Pancreas (tissue), 10 donors: ENCODE results near the gene AFG3L2. TPM values are rescaled to one million over a fixed set of nuclear protein-coding genes. Genes with fewer than 3 reads are reported as not detected.

ENCODE experiments used
- ATAC-seq, 4 donors: fragments of 200-7000 bp; cut with Tn5 transposase; one replicate each; pipeline versions ENCODE4 v1.8.0 to v1.9.1; 2020; ENCODE audit warnings: mild to moderate bottlenecking in 4 of 4, moderate library complexity in 4 of 4
- DNase-seq, 6 donors: peaks; one replicate each; pipeline ENCODE4 v3.0.0-alpha.2; 2020
- FAIRE-seq: peaks from 2 replicates; lab custom pipeline; 2012; peaks lifted over from hg19 to GRCh38; lab: Jason Lieb, UNC
- H3K27ac ChIP-seq, 4 donors: fragments of 200-600 bp; sonication (generic); 1 replicate in 3 of 4; 2 replicates in 1 of 4; pipeline versions ENCODE4 v1.5.0 to v1.8.0; 2020
- H3K27me3 ChIP-seq, 4 donors: fragments of 200-600 bp; one replicate each; pipeline ENCODE4 v1.8.0; 2021
- H3K36me3 ChIP-seq, 3 donors: fragments of 200-600 bp; sonication (generic) in 1 of 3; one replicate each; pipeline versions ENCODE4 v1.5.0 to v1.8.0; 2020 to 2021
- H3K4me1 ChIP-seq, 3 donors: fragments of 200-600 bp; one replicate each; pipeline ENCODE4 v1.8.0; 2021
- H3K4me3 ChIP-seq, 4 donors: fragments of 200-600 bp; sonication (generic) in 2 of 4; one replicate each; pipeline versions ENCODE4 v1.5.0 to v1.8.0; 2020 to 2021
- H3K9me3 ChIP-seq, 4 donors: fragments of 200-600 bp; one replicate each; pipeline ENCODE4 v1.8.0; 2021
- WGBS, 2 donors: extraction: QIAGEN DNeasy Blood & Tissue Kit; methylation state at CpG; one replicate each; pipeline ENCODE4 v1.1.7; 2013; 5-methylcytosine and 5-hydroxymethylcytosine counted together
- intact Hi-C, 3 donors: fragments of 100-400 bp; cut with DNase I; formaldehyde crosslinking; loops; one replicate each; pipeline versions ENCODE4 v1.11.1 to v1.14.2; 2022
- polyA plus RNA-seq, 2 donors: library from polyadenylated mRNA; stranded (reverse); fragments of 200-250 nt; gene quantifications; one replicate each; pipeline ENCODE4 v1.2.3, GENCODE V29; 2013
- total RNA-seq, 6 donors: library from RNA; stranded (reverse); fragmentation: NEBNext Ultra II Directional in 4 of 6; extraction: Animal tissue kit (Norgen Biotek cat#: 25700) in 4 of 6; gene quantifications; one replicate each; pipeline versions ENCODE4 v1.2.1 to v1.2.4, GENCODE V29; 2021 to 2023
- TF ChIP-seq, protein P1 (sequence below), 4 donors: fragments of 200-600 bp; sonication (generic) in 3 of 4; IDR thresholded peaks; one replicate each; pipeline versions ENCODE4 v1.5.0 to v1.8.0; 2021; ENCODE audit warnings: antibody characterized with exemption in 4 of 4
- donor health status: healthy with polysubstance abuse.
- donor health status: DM: no; HTN: no; CAD: no; lungs with moderate emphysema.
- donor health status: DM: no; HTN: no; CAD: no.
- donor health status: control.
- donor health status: control.
- donor health status: Bipolar disorder and iron deficiency.
- donor health status: DM: yes; HTN: yes; CAD: no.
- donor health status: DM: no; HTN: no; CAD: no.
- donor health status: DM: no; HTN: no; CAD: no.
- donor health status: DM: yes; HTN: yes; CAD: no.

AFG3L2 gene
- total and polyA plus RNA-seq, 8 donors = 13.6 to 31.1 (median 23.4) TPM

DNA sequence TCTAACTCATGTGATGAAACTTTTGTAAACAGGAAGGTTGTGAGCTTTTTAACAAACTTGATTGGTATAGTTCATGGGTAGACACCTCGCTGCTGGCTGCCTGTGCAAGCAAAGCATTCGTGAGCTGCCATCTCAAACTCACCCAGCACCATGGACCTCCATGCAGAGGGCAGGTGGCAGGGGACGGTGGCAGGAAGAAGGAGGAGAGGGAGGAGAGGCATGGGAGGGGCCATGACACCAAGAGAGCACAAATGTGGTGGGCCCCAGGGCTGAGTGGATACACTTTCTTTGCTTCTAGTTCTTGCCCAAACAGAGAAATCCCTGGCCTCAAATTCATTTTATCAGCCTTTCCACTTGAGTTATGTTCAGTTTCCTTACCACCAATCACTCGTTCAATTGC lies 29.1 kb downstream of the AFG3L2 start:
- ATAC-seq (no peak), FAIRE-seq (no peak), DNase-seq (peak in 1 of 6 donors; percentile 17)
- Histone ChIP-seq H3K4me3 (no peak overlapping the region), H3K27me3 (no peaks in the 10 kb centered on the region), H3K9me3 (no peaks in the 10 kb centered on the region), H3K36me3 (peaks cover 0 to 89% (median 48%) of the 10 kb centered on the region in 3 donors), H3K4me1 (no peaks in the 10 kb centered on the region), H3K27ac (no peak overlapping the region)
- intact Hi-C loops = no loop called here
- 87 to 92% methylated on average over 4 of the region's 4 CpGs for WGBS, 2 donors
- TF ChIP-seq, protein P1, sequence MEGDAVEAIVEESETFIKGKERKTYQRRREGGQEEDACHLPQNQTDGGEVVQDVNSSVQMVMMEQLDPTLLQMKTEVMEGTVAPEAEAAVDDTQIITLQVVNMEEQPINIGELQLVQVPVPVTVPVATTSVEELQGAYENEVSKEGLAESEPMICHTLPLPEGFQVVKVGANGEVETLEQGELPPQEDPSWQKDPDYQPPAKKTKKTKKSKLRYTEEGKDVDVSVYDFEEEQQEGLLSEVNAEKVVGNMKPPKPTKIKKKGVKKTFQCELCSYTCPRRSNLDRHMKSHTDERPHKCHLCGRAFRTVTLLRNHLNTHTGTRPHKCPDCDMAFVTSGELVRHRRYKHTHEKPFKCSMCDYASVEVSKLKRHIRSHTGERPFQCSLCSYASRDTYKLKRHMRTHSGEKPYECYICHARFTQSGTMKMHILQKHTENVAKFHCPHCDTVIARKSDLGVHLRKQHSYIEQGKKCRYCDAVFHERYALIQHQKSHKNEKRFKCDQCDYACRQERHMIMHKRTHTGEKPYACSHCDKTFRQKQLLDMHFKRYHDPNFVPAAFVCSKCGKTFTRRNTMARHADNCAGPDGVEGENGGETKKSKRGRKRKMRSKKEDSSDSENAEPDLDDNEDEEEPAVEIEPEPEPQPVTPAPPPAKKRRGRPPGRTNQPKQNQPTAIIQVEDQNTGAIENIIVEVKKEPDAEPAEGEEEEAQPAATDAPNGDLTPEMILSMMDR (IDR thresholded peaks at IDR 0.05) = no peak

DNA sequence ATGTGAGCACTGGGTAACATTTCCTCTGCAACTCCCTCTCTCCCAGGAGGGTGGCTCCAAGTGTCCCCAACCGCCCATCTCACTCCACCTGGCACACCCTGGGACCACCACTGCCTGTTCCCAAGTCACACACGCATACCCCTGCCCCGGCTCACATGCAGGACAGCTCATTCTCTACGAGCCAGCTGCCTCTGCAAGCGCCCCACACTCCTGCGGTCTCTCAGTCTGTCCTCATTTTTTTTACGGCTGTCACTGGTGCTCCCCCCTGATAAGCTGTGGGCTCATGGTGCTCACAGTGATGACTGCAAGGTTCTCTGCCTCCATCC lies 30.8 kb downstream of the AFG3L2 start:
- 93% methylated on average over 7 of the region's 7 CpGs for WGBS, 2 donors
- TF ChIP-seq, protein P1 (IDR thresholded peaks at IDR 0.05) = no peak
- Histone ChIP-seq H3K9me3 (no peaks in the 10 kb centered on the region), H3K4me1 (no peaks in the 10 kb centered on the region), H3K27me3 (no peaks in the 10 kb centered on the region), H3K27ac (no peak overlapping the region), H3K36me3 (peaks cover 0 to 82% (median 40%) of the 10 kb centered on the region in 3 donors), H3K4me3 (no peak overlapping the region)
- no peak for ATAC-seq
- peak in 1 of 6 donors; percentile 29 for DNase-seq
- no peak for FAIRE-seq
- intact Hi-C loops = no loop called here

DNA sequence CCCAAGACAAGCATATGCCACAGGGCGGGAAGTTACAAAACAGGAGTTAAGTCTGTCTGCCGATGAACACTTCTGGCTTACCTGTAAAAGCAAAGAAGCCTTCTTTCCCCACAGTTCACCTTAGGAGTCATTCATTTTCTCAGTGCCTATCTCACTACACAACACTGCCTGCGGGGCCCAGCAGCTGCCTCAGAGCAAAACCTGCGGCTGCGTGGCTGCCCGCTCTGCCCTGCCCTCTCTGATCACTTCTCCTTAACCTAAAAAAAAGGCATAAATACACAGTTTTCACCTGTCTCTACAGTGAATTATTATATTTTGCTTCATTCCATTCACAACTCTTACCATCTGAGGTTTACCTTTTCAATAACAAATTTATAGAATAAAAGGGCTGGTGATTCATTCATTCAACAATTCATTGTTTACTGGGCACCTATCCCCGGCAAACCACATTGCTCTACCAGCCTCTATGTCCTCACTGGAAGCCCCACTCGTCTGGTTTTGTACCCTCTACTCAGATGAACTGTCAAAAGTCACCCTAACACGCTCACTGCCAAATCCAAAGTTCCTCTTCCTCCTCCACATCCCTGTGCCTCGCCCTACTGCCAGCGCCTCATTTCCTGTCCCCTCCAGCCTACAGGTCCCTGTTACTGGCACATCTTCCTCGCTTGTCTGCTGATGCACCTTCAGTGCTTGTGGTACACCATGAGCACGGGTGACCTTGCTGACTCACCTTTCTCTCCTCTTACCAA lies 31.4 kb downstream of the AFG3L2 start:
- no peaks in the 10 kb centered on the region for H3K4me1 ChIP-seq
- H3K4me3 ChIP-seq = no peak overlapping the region
- H3K27me3 ChIP-seq = no peaks in the 10 kb centered on the region
- no peaks in the 10 kb centered on the region for H3K9me3 ChIP-seq
- peak in 1 of 4 donors; percentile 11 for ATAC-seq
- H3K27ac ChIP-seq = no peak overlapping the region
- FAIRE-seq = no peak
- TF ChIP-seq, protein P1 (IDR thresholded peaks at IDR 0.05) = no peak
- WGBS, 2 donors = 90 to 91% methylated on average over 13 of the region's 13 CpGs
- intact Hi-C loops = no loop called here
- peak in 1 of 6 donors; percentile 7 for DNase-seq
- H3K36me3 ChIP-seq = peaks cover 0 to 76% (median 38%) of the 10 kb centered on the region in 3 donors

DNA sequence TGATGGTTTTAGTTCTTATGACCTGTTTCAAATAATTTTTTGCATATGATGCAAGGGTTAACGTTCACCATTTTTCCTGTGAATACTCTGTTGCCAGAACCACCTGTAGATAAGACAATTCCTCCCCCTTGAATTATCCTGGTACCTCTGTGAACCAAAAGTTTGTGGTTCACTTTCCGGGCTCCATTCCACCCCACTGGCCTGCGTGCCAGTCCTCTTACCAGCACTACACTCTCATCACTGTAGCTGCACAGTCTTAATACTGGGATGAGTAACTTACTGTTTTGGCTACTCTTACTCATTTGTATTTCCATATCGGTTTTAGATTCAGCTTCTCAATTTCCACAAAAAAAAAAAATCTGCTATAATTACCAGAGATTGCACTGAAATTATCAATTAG lies 34.4 kb downstream of the AFG3L2 start:
- Histone ChIP-seq H3K4me1 (no peaks in the 10 kb centered on the region), H3K27ac (no peak overlapping the region), H3K4me3 (no peak overlapping the region), H3K27me3 (no peaks in the 10 kb centered on the region), H3K9me3 (no peaks in the 10 kb centered on the region), H3K36me3 (peaks cover 0 to 56% (median 19%) of the 10 kb centered on the region in 3 donors)
- ATAC-seq (no peak), FAIRE-seq (no peak), DNase-seq (no peak)
- 82 to 91% methylated on average over 4 of the region's 4 CpGs for WGBS, 2 donors
- TF ChIP-seq, protein P1 (IDR thresholded peaks at IDR 0.05) = no peak
- intact Hi-C loops = no loop called here
